ENCODE data around the gene RNF7. TPM values are rescaled to one million over a fixed set of nuclear protein-coding genes. Genes with fewer than 3 reads are reported as not detected.
"Not testable (repeated sequence)": the region's sequence is repeated elsewhere in the genome, so short reads cannot be mapped to it uniquely, and the experiment has no call there.

RNF7 gene
- total RNA-seq, 4 donors from 2014 or later = 92.1 to 113 (median 106) TPM

DNA sequence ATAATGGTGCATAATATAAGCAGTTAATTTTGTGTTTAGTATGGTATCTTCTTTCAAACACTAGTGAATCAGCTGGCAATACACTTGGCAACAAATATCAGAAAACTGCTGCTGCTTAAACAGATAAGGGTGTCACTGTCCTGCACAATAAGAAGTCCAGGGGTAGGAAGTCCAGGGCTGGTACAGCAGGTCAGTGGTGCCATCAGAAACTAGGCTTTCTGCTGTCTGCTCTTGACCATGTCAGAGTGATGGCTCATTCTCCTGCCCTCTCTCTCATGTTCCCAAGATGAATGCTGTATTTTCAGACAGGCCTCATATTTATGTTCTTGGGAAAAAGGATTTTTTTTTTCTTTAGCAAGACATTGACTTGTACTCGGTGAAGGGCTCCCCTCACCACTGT is 15.9 kb downstream of the RNF7 start:
- DNase-seq = no peak
- in situ Hi-C loops (cut with MboI; ENCODE audit: low sequenced_read_pairs in 4 of 4) (no loop called here), intact Hi-C loops (cut with DNase I; ENCODE audit: low total_unique reads) (no loop called here)
- Histone ChIP-seq H3K27ac (no peak overlapping the region), H3K36me3 (peaks cover 0 to 27% of the 10 kb centered on the region in 2 donors), H3K4me1 (no peaks in the 10 kb centered on the region), H3K27me3 (no peaks in the 10 kb centered on the region), H3K9me3 (no peaks in the 10 kb centered on the region), H3K4me3 (no peak overlapping the region)
- no peak for ATAC-seq
- TF ChIP-seq, protein P1, sequence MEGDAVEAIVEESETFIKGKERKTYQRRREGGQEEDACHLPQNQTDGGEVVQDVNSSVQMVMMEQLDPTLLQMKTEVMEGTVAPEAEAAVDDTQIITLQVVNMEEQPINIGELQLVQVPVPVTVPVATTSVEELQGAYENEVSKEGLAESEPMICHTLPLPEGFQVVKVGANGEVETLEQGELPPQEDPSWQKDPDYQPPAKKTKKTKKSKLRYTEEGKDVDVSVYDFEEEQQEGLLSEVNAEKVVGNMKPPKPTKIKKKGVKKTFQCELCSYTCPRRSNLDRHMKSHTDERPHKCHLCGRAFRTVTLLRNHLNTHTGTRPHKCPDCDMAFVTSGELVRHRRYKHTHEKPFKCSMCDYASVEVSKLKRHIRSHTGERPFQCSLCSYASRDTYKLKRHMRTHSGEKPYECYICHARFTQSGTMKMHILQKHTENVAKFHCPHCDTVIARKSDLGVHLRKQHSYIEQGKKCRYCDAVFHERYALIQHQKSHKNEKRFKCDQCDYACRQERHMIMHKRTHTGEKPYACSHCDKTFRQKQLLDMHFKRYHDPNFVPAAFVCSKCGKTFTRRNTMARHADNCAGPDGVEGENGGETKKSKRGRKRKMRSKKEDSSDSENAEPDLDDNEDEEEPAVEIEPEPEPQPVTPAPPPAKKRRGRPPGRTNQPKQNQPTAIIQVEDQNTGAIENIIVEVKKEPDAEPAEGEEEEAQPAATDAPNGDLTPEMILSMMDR (IDR thresholded peaks at IDR 0.05 in 4 of 5, conservative IDR thresholded peaks at IDR 0.05 in 1 of 5) = no peak
- TF ChIP-seq POLR2A (IDR thresholded peaks at IDR 0.05) = no peak

DNA sequence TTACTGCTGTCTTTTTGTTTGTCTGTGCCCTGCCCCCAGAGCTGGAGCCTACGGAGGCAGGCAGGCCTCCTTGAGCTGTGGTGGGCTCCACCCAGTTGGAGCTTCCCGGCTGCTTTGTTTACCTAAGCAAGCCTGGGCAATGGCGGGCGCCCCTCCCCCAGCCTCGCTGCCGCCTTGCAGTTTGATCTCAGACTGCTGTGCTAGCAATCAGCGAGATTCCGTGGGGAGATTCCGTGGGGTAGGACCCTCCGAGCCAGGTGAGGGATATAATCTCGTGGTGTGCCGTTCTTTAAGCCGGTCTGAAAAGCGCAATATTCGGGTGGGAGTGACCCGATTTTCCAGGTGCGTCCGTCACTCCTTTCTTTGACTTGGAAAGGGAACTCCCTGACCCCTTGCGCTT is 24.5 kb downstream of the RNF7 start:
- intact Hi-C loops (cut with DNase I; ENCODE audit: low total_unique reads); H3K4me3 ChIP-seq; H3K9me3 ChIP-seq; H3K4me1 ChIP-seq; in situ Hi-C loops (cut with MboI; ENCODE audit: low sequenced_read_pairs in 4 of 4); DNase-seq; ATAC-seq; H3K27ac ChIP-seq; H3K36me3 ChIP-seq; H3K27me3 ChIP-seq: not testable (repeated sequence)

DNA sequence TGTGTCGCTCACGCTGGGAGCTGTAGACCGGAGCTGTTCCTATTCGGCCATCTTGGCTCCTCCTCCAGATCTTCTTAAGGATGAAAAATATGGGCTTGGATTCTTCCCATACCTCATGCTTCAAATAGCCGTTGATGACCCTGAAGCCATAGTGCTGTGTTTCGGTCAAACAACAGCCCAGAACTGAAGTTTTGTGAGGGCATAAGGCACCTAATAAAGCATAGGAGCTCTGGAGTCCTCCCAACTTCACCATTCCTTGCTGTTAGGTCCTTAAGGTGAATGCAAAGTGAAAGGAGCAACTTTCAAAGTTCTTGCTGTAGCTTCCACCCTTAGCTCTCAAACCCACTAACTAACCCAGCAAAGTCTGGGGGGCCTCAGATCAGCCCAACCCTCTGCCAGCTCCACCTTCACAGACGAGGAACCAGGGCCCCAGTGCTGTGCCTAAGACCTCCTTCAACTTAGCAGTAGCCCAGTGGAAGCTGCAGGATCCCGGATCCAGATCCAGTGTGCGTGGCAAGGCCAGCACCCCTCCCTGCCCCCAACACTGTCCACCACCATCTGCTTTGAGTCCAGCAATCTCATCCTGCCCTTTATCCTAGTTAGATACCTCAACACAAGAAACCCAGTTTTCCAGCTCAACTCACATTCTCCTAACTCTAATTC is 25.1 kb downstream of the RNF7 start, which contains the start of gene GRK7:
GRK7 (plus strand) TSS at position 321 of the 663 bp plus-strand sequence. CDS start 14,877 bp downstream, outside the sequence.
- no peak for ATAC-seq
- Histone ChIP-seq H3K9me3 (no peaks in the 10 kb centered on the region), H3K4me1 (no peaks in the 10 kb centered on the region), H3K4me3 (no peak within 1 kb of the TSS), H3K36me3 (no peaks in the 10 kb centered on the region), H3K27me3 (no peaks in the 10 kb centered on the region), H3K27ac (no peak within 1 kb of the TSS)
- in situ Hi-C loops (cut with MboI; ENCODE audit: low sequenced_read_pairs in 4 of 4) (no loop called here), intact Hi-C loops (cut with DNase I; ENCODE audit: low total_unique reads) (no loop called here)
- no peak for DNase-seq
- TF ChIP-seq, protein P1 (IDR thresholded peaks at IDR 0.05 in 4 of 5, conservative IDR thresholded peaks at IDR 0.05 in 1 of 5) = no peak
- no peak for TF ChIP-seq POLR2A (IDR thresholded peaks at IDR 0.05)

DNA sequence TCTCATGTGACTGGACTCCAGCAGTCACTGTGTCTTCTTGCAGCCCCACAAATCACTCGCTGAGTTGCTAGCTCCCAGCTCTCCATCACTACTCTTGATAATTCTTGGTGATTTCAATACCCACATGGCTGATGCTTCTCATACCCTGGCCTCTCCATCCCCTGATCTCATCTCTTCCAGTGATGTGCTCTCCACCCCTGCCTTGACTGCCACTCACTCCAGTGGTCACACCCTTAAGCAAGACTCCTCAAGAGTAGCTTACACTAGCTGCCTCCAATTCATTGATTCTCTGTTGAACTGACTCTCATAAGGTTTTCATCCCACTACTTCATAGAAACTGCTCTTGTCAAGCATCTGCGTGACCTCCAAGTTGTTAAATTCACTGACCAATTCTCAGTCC is 25.9 kb downstream of the RNF7 start:
- intact Hi-C loops (cut with DNase I; ENCODE audit: low total_unique reads) (no loop called here), in situ Hi-C loops (cut with MboI; ENCODE audit: low sequenced_read_pairs in 4 of 4) (no loop called here)
- Histone ChIP-seq H3K27ac (no peak overlapping the region), H3K4me1 (no peaks in the 10 kb centered on the region), H3K9me3 (no peaks in the 10 kb centered on the region), H3K4me3 (no peak overlapping the region), H3K36me3 (no peaks in the 10 kb centered on the region), H3K27me3 (no peaks in the 10 kb centered on the region)
- TF ChIP-seq, protein P1 (IDR thresholded peaks at IDR 0.05 in 4 of 5, conservative IDR thresholded peaks at IDR 0.05 in 1 of 5) = no peak
- no peak for TF ChIP-seq POLR2A (IDR thresholded peaks at IDR 0.05)
- DNase-seq (no peak), ATAC-seq (no peak)

DNA sequence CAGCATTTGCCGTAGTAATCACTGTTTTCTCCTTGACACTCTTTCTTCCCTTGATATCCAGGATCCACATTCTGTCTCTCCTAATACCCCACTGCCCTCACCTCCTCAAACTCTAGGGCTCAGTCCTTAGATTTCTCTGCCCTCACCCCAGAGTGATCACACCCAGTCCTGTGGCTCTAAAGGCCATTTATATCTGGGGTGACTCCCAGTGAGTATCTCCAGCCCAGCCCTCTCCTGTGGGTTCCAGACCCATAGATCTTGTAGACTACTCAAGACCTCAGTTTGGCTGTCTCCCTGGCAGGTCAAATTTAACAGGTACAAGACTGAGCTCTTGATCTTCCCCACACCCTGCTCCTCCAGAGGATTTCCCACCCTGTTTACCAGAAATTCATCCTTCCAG is 26.4 kb downstream of the RNF7 start:
- Histone ChIP-seq H3K4me3 (no peak overlapping the region), H3K4me1 (no peaks in the 10 kb centered on the region), H3K36me3 (no peaks in the 10 kb centered on the region), H3K27me3 (no peaks in the 10 kb centered on the region), H3K9me3 (no peaks in the 10 kb centered on the region), H3K27ac (no peak overlapping the region)
- in situ Hi-C loops (cut with MboI; ENCODE audit: low sequenced_read_pairs in 4 of 4) = no loop called here
- DNase-seq = no peak
- intact Hi-C loops (cut with DNase I; ENCODE audit: low total_unique reads) = no loop called here
- ATAC-seq = no peak
- TF ChIP-seq POLR2A (IDR thresholded peaks at IDR 0.05) = no peak
- TF ChIP-seq, protein P1 (IDR thresholded peaks at IDR 0.05 in 4 of 5, conservative IDR thresholded peaks at IDR 0.05 in 1 of 5) = no peak
